K562 (cell line): ENCODE data around the gene STPG4. TPM values are rescaled to one million over a fixed set of nuclear protein-coding genes. Genes with fewer than 3 reads are reported as not detected.
A peak's percentile ranks its signal among the peaks of the same experiment; 100 is the strongest.

Experiments
- ATAC-seq: fragments of 200-7000 bp; cut with Tn5 transposase; 3 replicates; pipeline ENCODE4 v1.9.1; 2020; ENCODE audit warnings: moderate library complexity
- BruUV-seq: library from RNA; stranded (reverse); fragments of 400-500 nt; replicated peaks from 2 replicates; lab custom pipeline; 2021; lab: Mats Ljungman, UMichigan
- CTCF ChIA-PET: fragments of 300-600 bp; formaldehyde crosslinking; extraction: SDS; loops from one replicate; lab custom pipeline; 2021; ENCODE audit warnings: low intra/inter-chr PET ratio; lab: Yijun Ruan, JAX
- POLR2A ChIA-PET: fragments of 300-600, 350-650 bp; sonication (Branson Sonifier 250); formaldehyde crosslinking; extraction: SDS; loops from one replicate; lab custom pipeline; 2021; ENCODE audit warnings: antibody characterized with exemption, inconsistent platforms; lab: Yijun Ruan, JAX
- DNase-seq, 4 experiments: peaks; one replicate each; pipeline versions ENCODE4 v3.0.0 to v3.0.0-alpha.2; 2011 to 2018; ENCODE audit warnings: low spot score in 3 of 4, mixed read lengths in 3 of 4; ENCODE audit errors: extremely low read depth in 1 of 4
- FAIRE-seq: peaks from 2 replicates; lab custom pipeline; 2011; peaks lifted over from hg19 to GRCh38; lab: Jason Lieb, UNC
- H2AFZ ChIP-seq: 2 replicates; pipeline ENCODE4 v1.6.0; 2011; ENCODE audit warnings: low read depth, low read length, control low read depth, inconsistent platforms
- H3K27ac ChIP-seq: fragments of 200-600 bp; 3 replicates; pipeline ENCODE4 v1.8.0; 2011; ENCODE audit warnings: low read depth, mild to moderate bottlenecking, control low read depth, inconsistent platforms, low read length, moderate library complexity, mixed read lengths; ENCODE audit errors: extremely low read depth
- H3K27me3 ChIP-seq, 2 experiments: fragments of 300-600 bp in 1 of 2; 2 replicates in 1 of 2; 3 replicates in 1 of 2; pipeline versions ENCODE4 v1.6.0 to v1.8.0; 2011; ENCODE audit warnings: inconsistent platforms in 2 of 2, low read length in 2 of 2, mild to moderate bottlenecking in 1 of 2, mixed read lengths in 1 of 2, moderate library complexity in 1 of 2; ENCODE audit not compliant: control insufficient read depth in 2 of 2, insufficient read depth in 2 of 2
- H3K36me3 ChIP-seq: fragments of 300-600 bp; 3 replicates; pipeline ENCODE4 v1.8.0; 2011; ENCODE audit warnings: mild to moderate bottlenecking, low read length, inconsistent platforms; ENCODE audit not compliant: control insufficient read depth, insufficient read depth
- H3K4me1 ChIP-seq, 2 experiments: fragments of 200-600 bp in 1 of 2; replicated peaks in 1 of 2; 2 replicates in 1 of 2; 3 replicates in 1 of 2; pipeline versions ENCODE4 v1.5.1 to v1.8.0; 2011; ENCODE audit warnings: inconsistent platforms in 2 of 2, low read length in 2 of 2, mild to moderate bottlenecking in 1 of 2, mixed read lengths in 1 of 2, moderate library complexity in 1 of 2; ENCODE audit not compliant: control insufficient read depth in 2 of 2, insufficient read depth in 2 of 2
- H3K4me2 ChIP-seq: 2 replicates; pipeline ENCODE4 v1.6.1; 2011; ENCODE audit warnings: low read length, control low read depth, inconsistent platforms, mixed read lengths; ENCODE audit not compliant: insufficient read depth
- H3K4me3 ChIP-seq: fragments of 200-600 bp; sonication (generic), shearing (Covaris generic); 2 replicates; pipeline ENCODE4 v1.5.1; 2016; ENCODE audit warnings: control low read depth, inconsistent platforms
- H3K79me2 ChIP-seq: fragments of 200-600 bp; 3 replicates; pipeline ENCODE4 v1.8.0; 2011; ENCODE audit warnings: low read length, inconsistent platforms; ENCODE audit not compliant: control insufficient read depth, insufficient read depth
- H3K9ac ChIP-seq, 2 experiments: 2 replicates each; pipeline versions ENCODE4 v1.6.0 to v1.6.1; 2011; ENCODE audit warnings: low read depth in 2 of 2, low read length in 2 of 2, control low read depth in 1 of 2, inconsistent platforms in 1 of 2, mild to moderate bottlenecking in 1 of 2, mixed read lengths in 1 of 2; ENCODE audit not compliant: insufficient read depth in 1 of 2
- H3K9me1 ChIP-seq: one replicate; pipeline ENCODE4 v1.6.0; 2011; ENCODE audit warnings: inconsistent platforms, mild to moderate bottlenecking, low read length, moderate library complexity; ENCODE audit not compliant: control insufficient read depth, insufficient read depth
- H3K9me3 ChIP-seq: replicated peaks from 2 replicates; pipeline ENCODE4 v1.5.1; 2011; ENCODE audit warnings: low read depth, low read length, inconsistent platforms; ENCODE audit not compliant: control insufficient read depth, insufficient read depth
- H4K20me1 ChIP-seq: replicated peaks from 2 replicates; pipeline ENCODE4 v1.6.1; 2011; ENCODE audit warnings: low read length, inconsistent platforms, mixed read lengths; ENCODE audit not compliant: control insufficient read depth, insufficient read depth
- BRD4 ChIP-seq: fragments of 200-600 bp; sonication (generic); IDR thresholded peaks from 2 replicates; pipeline ENCODE4 v1.6.1; 2017; ENCODE audit warnings: inconsistent platforms
- MAFK ChIP-seq: IDR thresholded peaks from 2 replicates; pipeline ENCODE4 v1.6.1; 2011; ENCODE audit warnings: low read length, improper control_type of control experiment
- MBD2 ChIP-seq: sonication (generic); IDR thresholded peaks from 2 replicates; pipeline ENCODE4 v1.6.1; 2016; ENCODE audit warnings: low read depth, borderline replicate concordance
- NFE2 ChIP-seq: IDR thresholded peaks from 2 replicates; pipeline ENCODE4 v1.6.1; 2014; ENCODE audit warnings: antibody characterized with exemption, low read depth
- NFIC ChIP-seq: fragments of 450-650 bp; IDR thresholded peaks from 2 replicates; pipeline ENCODE4 v1.6.1; 2017; ENCODE audit warnings: mild to moderate bottlenecking, inconsistent platforms
- NFIX ChIP-seq: fragments of 250-450 bp; sonication (Bioruptor Pico); IDR thresholded peaks from 2 replicates; pipeline ENCODE4 v1.4.0; 2020; ENCODE audit warnings: low read depth, mild to moderate bottlenecking, moderate library complexity
- PML ChIP-seq: IDR thresholded peaks from 2 replicates; pipeline ENCODE4 v1.6.1; 2012; ENCODE audit warnings: low read length, inconsistent platforms
- SMAD1 ChIP-seq: fragments of 150-350 bp; IDR thresholded peaks from 2 replicates; pipeline ENCODE4 v1.6.1; 2014; ENCODE audit warnings: low read length, low read depth; ENCODE audit not compliant: partially characterized antibody
- WGBS: fragments of 100-300 bp; shearing (Covaris generic); methylation state at CpG from one replicate; pipeline ENCODE4 v1.1.6; 2016; ENCODE audit warnings: low coverage, mixed read lengths; ENCODE audit not compliant: insufficient coverage; ENCODE audit errors: missing lambda C conversion rate; 5-methylcytosine and 5-hydroxymethylcytosine counted together
- in situ Hi-C: fragments of 300-500 bp; cut with MboI; formaldehyde crosslinking; loops from 4 replicates; pipeline ENCODE4 v1.15.0; 2018; ENCODE audit warnings: inconsistent platforms, mixed read lengths
- intact Hi-C: fragments of 100-400 bp; cut with micrococcal nuclease; formaldehyde crosslinking; loops from 2 replicates; pipeline ENCODE4 v1.14.2; 2022
- polyA plus RNA-seq, 8 experiments: library from polyadenylated mRNA; depleted of rRNA in 4 of 8; stranded (reverse) in 5 of 8; unstranded in 3 of 8; fragments of >200 nt; fragmentation: Nextera tagmentation in 2 of 8; fragmentation: Illumina TruSeq in 1 of 8; extraction: Ambion mirVana in 2 of 8; extraction: Trizol in 1 of 8; gene quantifications; 2 replicates each; pipeline versions ENCODE4 v1.2.1 to v1.2.3, GENCODE V29; 2011 to 2014; ENCODE audit warnings: inconsistent platforms in 1 of 8, missing spikeins in 1 of 8
- total RNA-seq, 7 experiments: library from RNA; depleted of rRNA in 6 of 7; stranded (reverse); fragments of >200 nt in 6 of 7; fragmentation: Illumina TruSeq in 2 of 7; extraction: Trizol in 2 of 7; gene quantifications; 2 replicates each; pipeline versions ENCODE4 v1.2.1 to v1.2.3, GENCODE V29; 2011 to 2021; ENCODE audit warnings: low replicate concordance in 1 of 7

Gene STPG4
- total and polyA plus RNA-seq, 9 of the 15 experiments (the other 6 are each of a cell fraction or from before 2014, with no cell fraction given) = 0.10 to 0.68 (median 0.22) TPM; not detected in 6

GRCh38 chr2:47194410-47194809, 39.3 kb upstream of the STPG4 start:
- CTCF ChIA-PET = no interaction called here
- H3K4me1 ChIP-seq = peaks cover 8 to 17% of the 10 kb centered on the region in 2 experiments
- in situ Hi-C loops = no loop called here
- TF ChIP-seq SMAD1 = peak; percentile 46
- peak; percentile 89 for TF ChIP-seq NFIX (CRISPR knock-in tag)
- no peak for TF ChIP-seq PML
- peak; percentile 98 for TF ChIP-seq NFIC
- TF ChIP-seq, all 486 proteins: peak for 3
- intact Hi-C loops = no loop called here
- BruUV-seq = no TSS peak
- Histone ChIP-seq H4K20me1 (no peaks in the 10 kb centered on the region), H3K4me3 (no peak overlapping the region), H3K9me1 (no peaks in the 10 kb centered on the region), H3K9me3 (no peaks in the 10 kb centered on the region), H3K79me2 (no peaks in the 10 kb centered on the region), H3K4me2 (no peak overlapping the region), H3K27ac (no peak overlapping the region), H3K27me3 (no peaks in the 10 kb centered on the region), H3K9ac (peak overlapping the region in 1 of 2 experiments; percentile 17; a peak in 1 of 4 replicates), H3K36me3 (no peaks in the 10 kb centered on the region), H2AFZ (no peak overlapping the region)
- POLR2A ChIA-PET = no interaction called here
- FAIRE-seq = no peak
- no peak for DNase-seq
- ATAC-seq = no peak

- ChIA-PET CTCF (no interaction called here), POLR2A (interaction anchor here (0.7 kb wide), 2 partner anchors 14 to 130 kb away, joined by 3 to 4 read pairs; no protein-coding TSS in a partner anchor)
- 14% methylated on average over 6 of the region's 6 CpGs for WGBS
- Histone ChIP-seq H3K79me2 (no peaks in the 10 kb centered on the region), H4K20me1 (no peaks in the 10 kb centered on the region), H3K9ac (no peak overlapping the region), H3K4me2 (no peak overlapping the region), H3K4me3 (no peak overlapping the region), H2AFZ (peak overlapping the region; percentile 35; the same call in 1 of the 2 replicates), H3K27ac (no peak overlapping the region), H3K9me3 (no peaks in the 10 kb centered on the region), H3K9me1 (no peaks in the 10 kb centered on the region), H3K36me3 (no peaks in the 10 kb centered on the region), H3K4me1 (peaks cover 4 to 9% of the 10 kb centered on the region in 2 experiments; a peak in 4 of 5 replicates), H3K27me3 (no peaks in the 10 kb centered on the region)
- intact Hi-C loops = no loop called here
- in situ Hi-C loops = no loop called here
- TF ChIP-seq MAFK = 0 out of 2 replicates have a peak, but pooled peaks have one; percentile 29
- TF ChIP-seq NFE2 = peak; percentile 76
- no peak for TF ChIP-seq MBD2
- no peak for TF ChIP-seq BRD4
- FAIRE-seq (no peak), DNase-seq (no peak), ATAC-seq (peak; percentile 31; the same call in 2 of the 3 replicates)
- BruUV-seq = no TSS peak
These were observed 38.5 kb upstream of the STPG4 start for GRCh38 chr2:47193607-47194006.
